H9 (cell line): ENCODE data around the gene RAB29. TPM values are rescaled to one million over a fixed set of nuclear protein-coding genes. Genes with fewer than 3 reads are reported as not detected.
"Not testable (repeated sequence)": the region's sequence is repeated elsewhere in the genome, so short reads cannot be mapped to it uniquely, and the experiment has no call there.

Experiments used
- DNase-seq: peaks from one replicate; pipeline ENCODE4 v3.0.0-alpha.2; 2017
- H2AFZ ChIP-seq: one replicate; pipeline ENCODE4 v1.6.1; 2013; ENCODE audit warnings: mild to moderate bottlenecking, low read length, control low read depth, moderate library complexity
- H2AK5ac ChIP-seq: 2 replicates; pipeline ENCODE4 v1.6.1; 2013; ENCODE audit warnings: low read length, control low read depth, mixed read lengths; ENCODE audit not compliant: insufficient read length
- H2BK120ac ChIP-seq: one replicate; pipeline ENCODE4 v1.6.1; 2013; ENCODE audit warnings: low read depth, mild to moderate bottlenecking, low read length, control low read depth, inconsistent platforms; ENCODE audit not compliant: poor library complexity, severe bottlenecking
- H2BK12ac ChIP-seq: 2 replicates; pipeline ENCODE4 v1.6.1; 2013; ENCODE audit warnings: low read length, control low read depth, mixed read lengths, low read depth; ENCODE audit not compliant: insufficient read length
- H2BK15ac ChIP-seq: 2 replicates; pipeline ENCODE4 v1.6.1; 2013; ENCODE audit warnings: low read depth, low read length, control low read depth
- H2BK20ac ChIP-seq: one replicate; pipeline ENCODE4 v1.6.1; 2013; ENCODE audit warnings: low read depth, mild to moderate bottlenecking, low read length, control low read depth, inconsistent platforms; ENCODE audit not compliant: poor library complexity, severe bottlenecking
- H2BK5ac ChIP-seq: 2 replicates; pipeline ENCODE4 v1.6.1; 2013; ENCODE audit warnings: low read length, control low read depth, mixed read lengths; ENCODE audit not compliant: insufficient read length
- H3K14ac ChIP-seq: 2 replicates; pipeline ENCODE4 v1.6.1; 2013; ENCODE audit warnings: low read length, control low read depth; ENCODE audit not compliant: insufficient read depth
- H3K18ac ChIP-seq: 2 replicates; pipeline ENCODE4 v1.6.1; 2013; ENCODE audit warnings: low read depth, mild to moderate bottlenecking, mixed read lengths, low read length, control low read depth; ENCODE audit not compliant: insufficient read length
- H3K23ac ChIP-seq: 2 replicates; pipeline ENCODE4 v1.6.1; 2013; ENCODE audit warnings: low read length, control low read depth, mixed read lengths, low read depth; ENCODE audit not compliant: insufficient read length
- H3K23me2 ChIP-seq: 2 replicates; pipeline ENCODE4 v1.6.1; 2013; ENCODE audit warnings: low read depth, mild to moderate bottlenecking, mixed read lengths, low read length, control low read depth; ENCODE audit not compliant: insufficient read length, poor library complexity, severe bottlenecking
- H3K27ac ChIP-seq: 2 replicates; pipeline ENCODE4 v1.5.1; 2013; ENCODE audit warnings: low read length, control low read depth, mixed read lengths, low read depth; ENCODE audit not compliant: insufficient read length
- H3K27me3 ChIP-seq: 2 replicates; pipeline ENCODE4 v1.6.1; 2013; ENCODE audit warnings: low read length, control low read depth, inconsistent platforms; ENCODE audit not compliant: insufficient read depth
- H3K4ac ChIP-seq: 2 replicates; pipeline ENCODE4 v1.6.1; 2013; ENCODE audit warnings: low read depth, mild to moderate bottlenecking, control low read depth, inconsistent platforms, low read length, moderate library complexity
- H3K4me1 ChIP-seq: 2 replicates; pipeline ENCODE4 v1.6.1; 2013; ENCODE audit warnings: low read length, control low read depth, inconsistent platforms; ENCODE audit not compliant: insufficient read depth
- H3K4me2 ChIP-seq: 2 replicates; pipeline ENCODE4 v1.6.1; 2013; ENCODE audit warnings: low read length, control low read depth, mixed read lengths; ENCODE audit not compliant: insufficient read length, insufficient read depth
- H3K56ac ChIP-seq: 2 replicates; pipeline ENCODE4 v1.6.1; 2013; ENCODE audit warnings: low read depth, mild to moderate bottlenecking, mixed read lengths, low read length, control low read depth; ENCODE audit not compliant: insufficient read length
- H3K79me1 ChIP-seq: 2 replicates; pipeline ENCODE4 v1.6.1; 2013; ENCODE audit warnings: low read depth, mild to moderate bottlenecking, moderate library complexity, low read length, control low read depth, inconsistent platforms; ENCODE audit not compliant: insufficient read depth, poor library complexity, severe bottlenecking
- H3K79me2 ChIP-seq: 2 replicates; pipeline ENCODE4 v1.6.1; 2013; ENCODE audit warnings: low read length, control low read depth, inconsistent platforms; ENCODE audit not compliant: insufficient read depth
- H3K9ac ChIP-seq: 2 replicates; pipeline ENCODE4 v1.6.1; 2013; ENCODE audit warnings: low read length, control low read depth, mixed read lengths; ENCODE audit not compliant: insufficient read length; ENCODE audit errors: extremely low read depth
- H3K9me3 ChIP-seq: one replicate; pipeline ENCODE4 v1.6.1; 2013; ENCODE audit warnings: low read depth, low read length, inconsistent platforms; ENCODE audit not compliant: control insufficient read depth
- H3T11ph ChIP-seq: one replicate; pipeline ENCODE4 v1.6.1; 2013; ENCODE audit warnings: mild to moderate bottlenecking, low read length, control low read depth, inconsistent platforms
- H4K20me1 ChIP-seq: one replicate; pipeline ENCODE4 v1.6.1; 2013; ENCODE audit not compliant: control insufficient read depth, insufficient read length, insufficient read depth
- H4K5ac ChIP-seq: 2 replicates; pipeline ENCODE4 v1.6.1; 2013; ENCODE audit warnings: low read depth, mild to moderate bottlenecking, mixed read lengths, low read length, control low read depth; ENCODE audit not compliant: insufficient read length
- H4K8ac ChIP-seq: replicated peaks from 2 replicates; pipeline ENCODE4 v1.6.1; 2013; ENCODE audit warnings: low read length, control low read depth, mixed read lengths, low read depth; ENCODE audit not compliant: insufficient read length
- H4K91ac ChIP-seq: 2 replicates; pipeline ENCODE4 v1.6.1; 2013; ENCODE audit warnings: low read depth, mild to moderate bottlenecking, moderate library complexity, mixed read lengths, low read length, control low read depth; ENCODE audit not compliant: insufficient read length
- H3K27ac Mint-ChIP-seq, 3 experiments: 2 replicates in 2 of 3; 3 replicates in 1 of 3; pipeline ENCODE4 v1.8.0; 2020 to 2021; ENCODE audit warnings: mixed read lengths in 3 of 3, mild to moderate bottlenecking in 1 of 3, moderate library complexity in 1 of 3
- H3K27me3 Mint-ChIP-seq: 2 replicates; pipeline ENCODE4 v1.8.0; 2021; ENCODE audit warnings: low read depth, mild to moderate bottlenecking, moderate library complexity, mixed read lengths
- H3K36me3 Mint-ChIP-seq, 3 experiments: 2 replicates in 2 of 3; 3 replicates in 1 of 3; pipeline ENCODE4 v1.8.0; 2020 to 2021; ENCODE audit warnings: low read depth in 3 of 3, mixed read lengths in 3 of 3; ENCODE audit not compliant: insufficient read depth in 1 of 3
- H3K4me1 Mint-ChIP-seq, 2 experiments: 2 replicates each; pipeline ENCODE4 v1.8.0; 2020; ENCODE audit warnings: mixed read lengths in 2 of 2
- H3K4me3 Mint-ChIP-seq, 2 experiments: 2 replicates in 1 of 2; 3 replicates in 1 of 2; pipeline ENCODE4 v1.8.0; 2020 to 2021; ENCODE audit warnings: mild to moderate bottlenecking in 2 of 2, mixed read lengths in 2 of 2, moderate library complexity in 1 of 2
- H3K9me3 Mint-ChIP-seq, 2 experiments: 2 replicates in 1 of 2; 3 replicates in 1 of 2; pipeline ENCODE4 v1.8.0; 2020; ENCODE audit warnings: mild to moderate bottlenecking in 2 of 2, mixed read lengths in 2 of 2, moderate library complexity in 1 of 2
- WGBS: extraction: QIAGEN DNeasy Blood & Tissue Kit; methylation state at CpG from one replicate; pipeline ENCODE4 v1.1.7; 2013; ENCODE audit warnings: missing lambda C conversion rate, low lambda C conversion rate, mixed read lengths; ENCODE audit not compliant: insufficient read length; ENCODE audit errors: extremely low coverage; 5-methylcytosine and 5-hydroxymethylcytosine counted together
- total RNA-seq: library from RNA; stranded (reverse); gene quantifications from 2 replicates; pipeline ENCODE4 v1.2.1, GENCODE V29; 2021
- TF ChIP-seq, protein P1 (sequence below): fragments of 200-600 bp; sonication (generic); conservative IDR thresholded peaks from 3 replicates; pipeline ENCODE4 v1.8.0; 2021; ENCODE audit warnings: antibody characterized with exemption, mild to moderate bottlenecking

RAB29 gene
- total RNA-seq, 1 experiment from 2014 or later = 4.2 TPM

DNA sequence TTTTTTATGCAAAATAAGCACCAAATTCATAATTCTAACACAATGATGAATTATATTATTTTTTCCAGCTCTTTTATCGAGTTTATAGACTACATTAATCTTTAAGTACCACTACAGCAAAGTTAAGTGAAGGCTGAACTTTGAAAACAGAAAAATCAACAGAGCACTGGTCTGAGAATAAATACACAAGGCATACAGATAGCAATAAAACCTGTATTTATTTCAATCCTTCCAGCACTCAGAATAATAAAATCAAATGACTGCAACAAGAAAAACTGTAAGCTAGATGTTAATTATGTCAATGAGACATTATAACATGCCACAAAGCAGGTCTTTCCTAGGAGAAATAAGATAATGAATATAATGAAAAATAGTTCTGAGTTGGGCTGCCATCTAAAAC is 49.8 kb downstream of the RAB29 start:
- Histone ChIP-seq H4K91ac (no peak overlapping the region), H2BK120ac (no peak overlapping the region), H4K5ac (no peak overlapping the region), H3K4me2 (no peak overlapping the region), H2AFZ (no peak overlapping the region), H3K27me3 (no peaks in the 10 kb centered on the region), H3K23me2 (no peaks in the 10 kb centered on the region), H2BK15ac (no peak overlapping the region), H3K9ac (no peak overlapping the region), H2BK5ac (no peak overlapping the region), H2AK5ac (no peak overlapping the region), H3K23ac (no peak overlapping the region), H3K56ac (no peak overlapping the region), H3K79me2 (no peaks in the 10 kb centered on the region; the same call in 1 of the 2 replicates), H3K18ac (no peak overlapping the region), H3K4ac (no peak overlapping the region), H2BK12ac (no peak overlapping the region), H4K8ac (no peak overlapping the region), H3T11ph (no peak overlapping the region), H3K79me1 (no peaks in the 10 kb centered on the region), H3K9me3 (no peaks in the 10 kb centered on the region), H3K27ac (no peak overlapping the region), H3K4me1 (no peaks in the 10 kb centered on the region; the same call in 1 of the 2 replicates), H2BK20ac (no peak overlapping the region), H3K14ac (no peak overlapping the region), H4K20me1 (no peaks in the 10 kb centered on the region)
- Mint-ChIP-seq H3K4me1 (no peaks in the 10 kb centered on the region), H3K9me3 (no peaks in the 10 kb centered on the region), H3K27me3 (no peaks in the 10 kb centered on the region), H3K4me3 (no peak overlapping the region), H3K36me3 (peaks cover 34 to 83% (median 75%) of the 10 kb centered on the region in 3 experiments), H3K27ac (no peak overlapping the region; a peak in 2 of 7 replicates)
- TF ChIP-seq, protein P1, sequence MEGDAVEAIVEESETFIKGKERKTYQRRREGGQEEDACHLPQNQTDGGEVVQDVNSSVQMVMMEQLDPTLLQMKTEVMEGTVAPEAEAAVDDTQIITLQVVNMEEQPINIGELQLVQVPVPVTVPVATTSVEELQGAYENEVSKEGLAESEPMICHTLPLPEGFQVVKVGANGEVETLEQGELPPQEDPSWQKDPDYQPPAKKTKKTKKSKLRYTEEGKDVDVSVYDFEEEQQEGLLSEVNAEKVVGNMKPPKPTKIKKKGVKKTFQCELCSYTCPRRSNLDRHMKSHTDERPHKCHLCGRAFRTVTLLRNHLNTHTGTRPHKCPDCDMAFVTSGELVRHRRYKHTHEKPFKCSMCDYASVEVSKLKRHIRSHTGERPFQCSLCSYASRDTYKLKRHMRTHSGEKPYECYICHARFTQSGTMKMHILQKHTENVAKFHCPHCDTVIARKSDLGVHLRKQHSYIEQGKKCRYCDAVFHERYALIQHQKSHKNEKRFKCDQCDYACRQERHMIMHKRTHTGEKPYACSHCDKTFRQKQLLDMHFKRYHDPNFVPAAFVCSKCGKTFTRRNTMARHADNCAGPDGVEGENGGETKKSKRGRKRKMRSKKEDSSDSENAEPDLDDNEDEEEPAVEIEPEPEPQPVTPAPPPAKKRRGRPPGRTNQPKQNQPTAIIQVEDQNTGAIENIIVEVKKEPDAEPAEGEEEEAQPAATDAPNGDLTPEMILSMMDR = no peak
- no CpG with 5 or more reads among the region's 1 CpG for WGBS
- no peak for DNase-seq

DNA sequence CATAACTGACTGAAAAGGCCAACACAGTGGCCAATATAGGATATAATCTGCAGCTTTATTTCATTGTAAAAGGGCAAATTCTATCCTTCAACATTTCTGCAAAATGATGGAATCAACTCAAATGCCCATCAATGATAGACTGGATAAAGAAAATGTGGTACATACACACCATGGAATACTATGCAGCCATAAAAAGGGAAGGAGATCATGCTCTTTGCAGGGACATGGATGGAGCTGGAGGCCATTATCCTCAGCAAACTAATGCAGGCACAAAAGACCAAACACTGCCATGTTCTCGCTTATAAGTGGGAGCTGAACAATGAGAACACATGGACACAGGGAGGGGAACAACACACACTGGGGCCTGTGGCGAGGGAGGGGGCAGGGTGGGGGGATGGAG is 54.5 kb downstream of the RAB29 start:
- not testable (repeated sequence) for H3K79me1 ChIP-seq, H3K27ac Mint-ChIP-seq, H4K20me1 ChIP-seq, H2BK5ac ChIP-seq, H3K4me3 Mint-ChIP-seq, H3K56ac ChIP-seq, H3K9me3 Mint-ChIP-seq, H3K9ac ChIP-seq, H2BK12ac ChIP-seq, H3K23ac ChIP-seq, H3K27ac ChIP-seq, H2BK15ac ChIP-seq, H3K18ac ChIP-seq, H3K14ac ChIP-seq, H3T11ph ChIP-seq, H3K4me2 ChIP-seq, H3K79me2 ChIP-seq, H2AFZ ChIP-seq, H2BK120ac ChIP-seq, H4K5ac ChIP-seq, H2AK5ac ChIP-seq, H4K91ac ChIP-seq, DNase-seq, H4K8ac ChIP-seq, H3K23me2 ChIP-seq, H3K4me1 ChIP-seq, H3K4ac ChIP-seq, H3K9me3 ChIP-seq, H2BK20ac ChIP-seq, H3K27me3 ChIP-seq, H3K27me3 Mint-ChIP-seq
- Mint-ChIP-seq H3K4me1 (peaks cover 5 to 10% of the 10 kb centered on the region in 2 experiments; a peak in 3 of 4 replicates), H3K36me3 (peaks cover 41 to 91% (median 86%) of the 10 kb centered on the region in 3 experiments)
- WGBS = no CpG with 5 or more reads among the region's 2 CpGs
